Activated T-cell treated with anti-CD3 and anti-CD28 coated beads, Interleukin-2, amount 50 U/mL, for 4 hours (primary cell): ENCODE results near the gene PCDHGA5. TPM values are rescaled to one million over a fixed set of nuclear protein-coding genes. Genes with fewer than 3 reads are reported as not detected.
"Not testable (repeated sequence)": the region's sequence is repeated elsewhere in the genome, so short reads cannot be mapped to it uniquely, and the experiment has no call there.

ENCODE experiments used
- ATAC-seq, 2 donors: fragments of 200-7000 bp; cut with Tn5 transposase; one replicate each; pipeline ENCODE4 v1.10.0; 2021
- DNase-seq: peaks from one replicate; pipeline ENCODE4 v3.0.0-alpha.2; 2020
- H3K27me3 Mint-ChIP-seq: one replicate; pipeline ENCODE4 v1.8.0; 2021; ENCODE audit warnings: low read depth, mixed read lengths
- H3K36me3 Mint-ChIP-seq: one replicate; pipeline ENCODE4 v1.8.0; 2022; ENCODE audit warnings: mixed read lengths; ENCODE audit not compliant: insufficient read depth
- H3K4me1 Mint-ChIP-seq: one replicate; pipeline ENCODE4 v1.8.0; 2021; ENCODE audit warnings: low read depth, mixed read lengths
- H3K4me3 Mint-ChIP-seq: one replicate; pipeline ENCODE4 v1.8.0; 2021; ENCODE audit warnings: mild to moderate bottlenecking, moderate library complexity, mixed read lengths
- H3K9me3 Mint-ChIP-seq: one replicate; pipeline ENCODE4 v1.8.0; 2021; ENCODE audit warnings: mixed read lengths
- total RNA-seq, 3 donors: library from RNA; stranded (reverse); gene quantifications; one replicate each; pipeline ENCODE4 v1.2.1, GENCODE V29; 2021

Gene PCDHGA5
- total RNA-seq, 3 donors from 2014 or later = 0.05 to 0.13 (median 0.08) TPM

GRCh38 chr5:141366016-141366896 is 2.3 kb downstream of the PCDHGA5 start:
- Mint-ChIP-seq H3K9me3 (peaks cover 27% of the 10 kb centered on the region), H3K27me3 (peaks cover 85% of the 10 kb centered on the region), H3K4me3 (no peak overlapping the region), H3K4me1 (peaks cover 2% of the 10 kb centered on the region), H3K36me3 (peaks cover 2% of the 10 kb centered on the region)
- ATAC-seq = no peak
- no peak for DNase-seq

- ATAC-seq = peak; percentile 73 to 80
- Mint-ChIP-seq H3K36me3 (peaks cover 2% of the 10 kb centered on the region), H3K9me3 (peaks cover 26% of the 10 kb centered on the region), H3K27me3 (peaks cover 86% of the 10 kb centered on the region), H3K4me3 (peak within 1 kb of the TSS; percentile 77), H3K4me1 (peaks cover 2% of the 10 kb centered on the region)
- no peak for DNase-seq
Measured at GRCh38 chr5:141369994-141370848, 6.3 kb downstream of the PCDHGA5 start, which contains the start of gene PCDHGB3. Gene PCDHGB3 (plus strand): TSS chr5:141370242. CDS start chr5:141370395, 153 bp downstream.

GRCh38 chr5:141371572-141372475 is 7.9 kb downstream of the PCDHGA5 start:
- DNase-seq (no peak), ATAC-seq (no peak)
- Mint-ChIP-seq H3K4me1 (peaks cover 2% of the 10 kb centered on the region), H3K4me3 (no peak overlapping the region), H3K36me3 (peaks cover 2% of the 10 kb centered on the region), H3K9me3 (peaks cover 23% of the 10 kb centered on the region), H3K27me3 (peaks cover 85% of the 10 kb centered on the region)

GRCh38 chr5:141373673-141374317 is 9.8 kb downstream of the PCDHGA5 start, which contains the start of gene PCDHGA6:
Gene PCDHGA6 (plus strand): TSS chr5:141373891. CDS start chr5:141374084, 193 bp downstream.
- Mint-ChIP-seq H3K36me3 (peaks cover 2% of the 10 kb centered on the region), H3K4me3 (peak within 1 kb of the TSS; percentile 19), H3K9me3 (peaks cover 27% of the 10 kb centered on the region)

GRCh38 chr5:141374627-141375026 is 10.7 kb downstream of the PCDHGA5 start:
- Mint-ChIP-seq H3K4me3 (no peak overlapping the region), H3K27me3 (peaks cover 81% of the 10 kb centered on the region), H3K36me3 (peaks cover 2% of the 10 kb centered on the region)

More at GRCh38 chr5:141373673-141374317, 9.8 kb downstream of the PCDHGA5 start, which contains the start of gene PCDHGA6:
- ATAC-seq (no peak), DNase-seq (no peak)
- peaks cover 80% of the 10 kb centered on the region for H3K27me3 Mint-ChIP-seq
- H3K4me1 Mint-ChIP-seq = peaks cover 2% of the 10 kb centered on the region

GRCh38 chr5:141375444-141376155 is 11.6 kb downstream of the PCDHGA5 start:
- not testable (repeated sequence) for H3K4me1 Mint-ChIP-seq, ATAC-seq, H3K4me3 Mint-ChIP-seq, DNase-seq, H3K36me3 Mint-ChIP-seq
- Mint-ChIP-seq H3K27me3 (peaks cover 82% of the 10 kb centered on the region), H3K9me3 (peaks cover 30% of the 10 kb centered on the region)

More at GRCh38 chr5:141374627-141375026, 10.7 kb downstream of the PCDHGA5 start:
- Mint-ChIP-seq H3K9me3 (peaks cover 30% of the 10 kb centered on the region), H3K4me1 (peaks cover 2% of the 10 kb centered on the region)
- ATAC-seq (no peak), DNase-seq (no peak)

GRCh38 chr5:141382469-141383294 is 18.7 kb downstream of the PCDHGA5 start, which contains the start of gene PCDHGA7:
Gene PCDHGA7 (plus strand): TSS chr5:141382742. CDS start chr5:141382900, 158 bp downstream.
- H3K4me1 Mint-ChIP-seq = peaks cover 2% of the 10 kb centered on the region
- H3K4me3 Mint-ChIP-seq = peak within 1 kb of the TSS; percentile 74
- peaks cover 2% of the 10 kb centered on the region for H3K36me3 Mint-ChIP-seq
- H3K9me3 Mint-ChIP-seq = peaks cover 29% of the 10 kb centered on the region
- ATAC-seq (no peak), DNase-seq (no peak)
- peaks cover 75% of the 10 kb centered on the region for H3K27me3 Mint-ChIP-seq

- peaks cover 3% of the 10 kb centered on the region for H3K36me3 Mint-ChIP-seq
- peaks cover 76% of the 10 kb centered on the region for H3K27me3 Mint-ChIP-seq
- no peak for DNase-seq
- no peak for ATAC-seq
- H3K4me3 Mint-ChIP-seq = no peak overlapping the region
- H3K9me3 Mint-ChIP-seq = peaks cover 30% of the 10 kb centered on the region
- H3K4me1 Mint-ChIP-seq = peaks cover 2% of the 10 kb centered on the region
Measured at GRCh38 chr5:141383345-141383744, 19.4 kb downstream of the PCDHGA5 start.

GRCh38 chr5:141384471-141385267 is 20.7 kb downstream of the PCDHGA5 start:
- Mint-ChIP-seq H3K36me3 (peaks cover 5% of the 10 kb centered on the region), H3K4me1 (peaks cover 2% of the 10 kb centered on the region), H3K4me3 (no peak overlapping the region), H3K27me3 (peaks cover 77% of the 10 kb centered on the region), H3K9me3 (peaks cover 34% of the 10 kb centered on the region)
- ATAC-seq (no peak), DNase-seq (no peak)

- H3K27me3 Mint-ChIP-seq = peaks cover 76% of the 10 kb centered on the region
- not testable (repeated sequence) for H3K4me1 Mint-ChIP-seq, H3K4me3 Mint-ChIP-seq, DNase-seq, H3K36me3 Mint-ChIP-seq
- peaks cover 34% of the 10 kb centered on the region for H3K9me3 Mint-ChIP-seq
- peak; percentile 41 to 51 for ATAC-seq
Measured at GRCh38 chr5:141387557-141388311, 23.8 kb downstream of the PCDHGA5 start, which contains the start of gene PCDHGB4. Gene PCDHGB4 (plus strand): TSS chr5:141387698. CDS start chr5:141387885, 187 bp downstream.

GRCh38 chr5:141388661-141389060 is 24.7 kb downstream of the PCDHGA5 start:
- H3K36me3 Mint-ChIP-seq = peaks cover 5% of the 10 kb centered on the region
- peaks cover 75% of the 10 kb centered on the region for H3K27me3 Mint-ChIP-seq
- no peaks in the 10 kb centered on the region for H3K4me1 Mint-ChIP-seq
- H3K9me3 Mint-ChIP-seq = peaks cover 36% of the 10 kb centered on the region
- ATAC-seq (no peak), DNase-seq (no peak)
- no peak overlapping the region for H3K4me3 Mint-ChIP-seq
